Ovary (tissue), 9 donors: ENCODE data around the gene FBXO44. TPM values are rescaled to one million over a fixed set of nuclear protein-coding genes. Genes with fewer than 3 reads are reported as not detected.

Experiments used
- DNase-seq, 5 donors: peaks; one replicate each; pipeline ENCODE4 v3.0.0-alpha.2; 2019 to 2020
- H3K27ac ChIP-seq, 2 donors: fragments of 200-600 bp; one replicate each; pipeline versions ENCODE4 v1.5.1 to v1.8.0; 2019 to 2022
- H3K27me3 ChIP-seq: fragments of 200-600 bp; one replicate; pipeline ENCODE4 v1.8.0; 2022
- H3K36me3 ChIP-seq: fragments of 200-600 bp; sonication (generic); one replicate; pipeline ENCODE4 v1.5.1; 2019
- H3K4me1 ChIP-seq: one replicate; pipeline ENCODE4 v1.8.1; 2013; ENCODE audit warnings: mild to moderate bottlenecking, moderate library complexity; ENCODE audit not compliant: insufficient read depth
- H3K4me3 ChIP-seq: fragments of 200-600 bp; sonication (generic); one replicate; pipeline ENCODE4 v1.5.1; 2017
- H3K9me3 ChIP-seq, 2 donors: fragments of 200-600 bp in 1 of 2; sonication (generic) in 1 of 2; one replicate each; pipeline versions ENCODE4 v1.5.1 to v1.8.1; 2013 to 2019; ENCODE audit warnings: mild to moderate bottlenecking in 1 of 2, moderate library complexity in 1 of 2
- CTCF ChIP-seq, 3 donors: fragments of 450-650 bp in 2 of 3; fragments of 200-600 bp in 1 of 3; IDR thresholded peaks; one replicate each; pipeline versions ENCODE4 v1.5.1 to v1.8.0; 2016 to 2022; ENCODE audit warnings: antibody characterized with exemption in 3 of 3, mild to moderate bottlenecking in 1 of 3
- EP300 ChIP-seq: sonication (generic); formaldehyde crosslinking; IDR thresholded peaks from one replicate; pipeline ENCODE4 v1.6.1; 2017; ENCODE audit warnings: antibody characterized with exemption
- POLR2A ChIP-seq: fragments of 450-650 bp; IDR thresholded peaks from one replicate; pipeline ENCODE4 v1.6.1; 2017; ENCODE audit warnings: antibody characterized with exemption, mild to moderate bottlenecking, moderate library complexity
- WGBS, 3 donors: extraction: QIAGEN DNeasy Blood & Tissue Kit in 1 of 3; methylation state at CpG; one replicate each; pipeline versions ENCODE4 v1.1.5 to v1.1.7; 2013 to 2017; 5-methylcytosine and 5-hydroxymethylcytosine counted together
- intact Hi-C, 4 donors: fragments of 100-400 bp; cut with DNase I; formaldehyde crosslinking; loops; one replicate each; pipeline versions ENCODE4 v1.11.0 to v1.15.1; 2022 to 2023
- polyA plus RNA-seq, 2 donors: library from polyadenylated mRNA; stranded (reverse); fragments of 200-250 nt in 1 of 2; fragments of 350-450 nt in 1 of 2; fragmentation: Illumina TruSeq in 1 of 2; extraction: RNeasy Lipid Tissue Mini Kit (QIAGEN cat#74804) in 1 of 2; gene quantifications; one replicate each; pipeline ENCODE4 v1.2.3, GENCODE V29; 2013 to 2014
- total RNA-seq, 7 donors: library from RNA; depleted of rRNA in 2 of 7; stranded (reverse); fragments of >200 nt in 2 of 7; fragmentation: NEBNext Ultra II Directional in 3 of 7; extraction: Animal tissue kit (Norgen Biotek cat#: 25700) in 3 of 7; gene quantifications; one replicate each; pipeline versions ENCODE4 v1.1.0 to v1.2.4, GENCODE V29; 2016 to 2023
- donor health status: DM: no; HTN: no; CAD: no; lungs with moderate emphysema.
- donor health status: DM: no; HTN: no; CAD: no.
- donor health status: Bipolar disorder and iron deficiency.
- donor health status: DM: yes; HTN: yes; CAD: no.
- donor health status: DM: no; HTN: no; CAD: no.
- donor health status: DM: yes; HTN: yes; CAD: no.

FBXO44 gene
- total and polyA plus RNA-seq, 9 donors, result 4.2 to 20.8 (median 17.5) TPM

DNA sequence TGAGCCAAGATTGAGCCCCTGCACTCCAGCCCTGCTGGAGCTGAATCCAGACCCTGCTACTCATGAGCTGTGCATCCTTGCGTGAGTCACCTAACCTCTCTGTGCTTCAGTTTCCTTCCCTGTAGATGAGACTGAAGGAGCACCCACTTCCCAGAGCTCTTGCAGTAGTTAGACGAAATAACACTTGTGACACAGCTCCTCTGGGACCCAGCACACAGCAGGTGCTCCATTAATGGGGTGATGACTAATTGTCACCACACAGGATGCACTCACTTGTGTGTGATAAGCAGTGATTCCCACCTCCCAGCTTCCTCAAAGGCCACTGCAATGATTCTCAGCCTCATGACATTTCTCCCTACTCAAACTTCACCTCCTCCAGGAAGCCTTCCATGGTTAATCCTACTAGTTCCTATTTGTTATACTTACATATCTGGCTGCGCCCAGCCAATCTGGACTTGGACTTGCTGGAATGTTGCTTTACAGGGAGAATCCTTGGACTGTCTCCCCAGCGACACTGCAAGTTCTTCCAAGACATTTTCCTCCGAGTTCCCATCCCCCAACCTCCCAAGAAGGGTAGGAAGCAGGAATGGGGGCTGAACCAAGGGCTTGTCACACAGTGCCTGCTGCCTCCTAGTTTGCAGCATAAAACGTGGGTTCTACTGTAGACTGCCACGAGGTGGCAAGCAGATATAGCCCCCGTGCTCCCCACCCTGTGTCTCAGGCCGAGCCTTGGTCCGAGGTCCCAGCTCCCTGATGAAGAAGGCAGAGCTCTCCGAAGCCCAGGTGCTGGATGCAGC lies 54.1 kb downstream of the FBXO44 start:
- Histone ChIP-seq H3K36me3 (no peaks in the 10 kb centered on the region), H3K4me3 (no peak overlapping the region), H3K27me3 (no peaks in the 10 kb centered on the region), H3K9me3 (no peaks in the 10 kb centered on the region), H3K27ac (no peak overlapping the region), H3K4me1 (no peaks in the 10 kb centered on the region)
- TF ChIP-seq CTCF (IDR thresholded peaks at IDR 0.05) (no peak), POLR2A (no peak), EP300 (no peak)
- no peak for DNase-seq
- intact Hi-C loops, result no loop called here
- 62 to 75% (median 66%) methylated on average over 11 of the region's 11 CpGs for WGBS, 3 donors

DNA sequence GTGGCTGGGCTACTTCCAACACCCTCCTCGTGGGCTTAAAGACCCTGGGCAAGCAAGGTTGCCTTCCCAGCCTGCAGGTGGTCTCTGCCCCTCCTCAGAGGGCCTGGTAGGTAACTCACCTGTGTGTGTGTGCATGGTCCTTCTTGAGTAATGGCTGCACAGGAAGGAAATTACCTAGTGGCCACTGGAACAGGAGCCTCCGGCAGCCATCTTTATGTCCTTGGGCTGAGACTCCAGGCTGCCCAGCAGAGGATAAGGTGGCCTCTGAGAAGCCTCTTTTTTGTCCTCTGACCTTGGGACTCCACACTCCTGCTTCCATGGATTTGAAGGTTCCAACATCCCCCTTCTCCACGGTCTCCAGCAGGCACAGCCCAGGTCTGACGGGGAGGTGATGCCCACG lies 56.8 kb downstream of the FBXO44 start:
- 86 to 95% (median 89%) methylated on average over 5 of the region's 5 CpGs for WGBS, 3 donors
- intact Hi-C loops, result loop anchor here in 1 of 4 donors (10.0 kb wide), 1 partner anchor 57 kb away; the partner anchor contains the start of genes FBXO2 and FBXO44
- H3K27me3 ChIP-seq, result no peaks in the 10 kb centered on the region
- no peak overlapping the region for H3K4me3 ChIP-seq
- H3K36me3 ChIP-seq, result no peaks in the 10 kb centered on the region
- no peak for TF ChIP-seq POLR2A
- no peak for TF ChIP-seq CTCF (IDR thresholded peaks at IDR 0.05)
- no peak for TF ChIP-seq EP300
- no peaks in the 10 kb centered on the region for H3K4me1 ChIP-seq
- DNase-seq, result no peak
- no peak overlapping the region for H3K27ac ChIP-seq
- no peaks in the 10 kb centered on the region for H3K9me3 ChIP-seq

GRCh38 chr1:11712285-11712684 lies 57.6 kb downstream of the FBXO44 start:
- no peaks in the 10 kb centered on the region for H3K9me3 ChIP-seq
- no peaks in the 10 kb centered on the region for H3K27me3 ChIP-seq
- no peaks in the 10 kb centered on the region for H3K4me1 ChIP-seq
- intact Hi-C loops, result loop anchor here in 1 of 4 donors (10.0 kb wide), 1 partner anchor 57 kb away; the partner anchor contains the start of genes FBXO2 and FBXO44
- H3K36me3 ChIP-seq, result no peaks in the 10 kb centered on the region
- TF ChIP-seq CTCF (IDR thresholded peaks at IDR 0.05) (no peak), EP300 (no peak), POLR2A (no peak)
- no peak overlapping the region for H3K27ac ChIP-seq
- H3K4me3 ChIP-seq, result no peak overlapping the region
- 86 to 89% (median 89%) methylated on average over 8 of the region's 8 CpGs for WGBS, 3 donors
- no peak for DNase-seq

Other genes with a start within 250 kb of the FBXO44 start
- gene DISP3, start 175.7 kb upstream of the FBXO44 start, total RNA-seq, result under 1 TPM in 3 of 7 donors, not detected in 4; 0.18 to 0.36 (median 0.28) TPM
- gene DISP3, start 175.7 kb upstream of the FBXO44 start, polyA plus RNA-seq, result under 1 TPM in 1 of 2 donors, not detected in 1; 0.08 TPM
- 10 to 100 TPM in 1 of 7 donors, 1 to 10 TPM in 6; 1.3 to 17.6 (median 3.1) TPM for gene FBXO2, start 448 bp upstream of the FBXO44 start, total RNA-seq
- 1 to 10 TPM in 1 of 2 donors, under 1 TPM in 1; 0.50 to 1.5 TPM for gene FBXO2, start 448 bp upstream of the FBXO44 start, polyA plus RNA-seq
- gene FBXO6, start 9.3 kb downstream of the FBXO44 start, total RNA-seq, result 10 to 100 TPM in 1 of 7 donors, 1 to 10 TPM in 6; 5.2 to 11.8 (median 6.3) TPM
- gene FBXO6, start 9.3 kb downstream of the FBXO44 start, polyA plus RNA-seq, result 1 to 10 TPM; 3.0 to 7.3 TPM
- 10 to 100 TPM; 21.1 to 35.9 (median 27.8) TPM for gene MAD2L2, start 26.3 kb downstream of the FBXO44 start, total RNA-seq
- 10 to 100 TPM; 13.0 to 34.6 TPM for gene MAD2L2, start 26.3 kb downstream of the FBXO44 start, polyA plus RNA-seq
- under 1 TPM in 5 of 7 donors, not detected in 2; under 0.01 to 0.33 (median 0.05) TPM for gene DRAXIN, start 36.8 kb downstream of the FBXO44 start, total RNA-seq
- under 1 TPM; 0.01 to 0.12 TPM for gene DRAXIN, start 36.8 kb downstream of the FBXO44 start, polyA plus RNA-seq
- 10 to 100 TPM; 24.5 to 53.2 (median 31.1) TPM for gene AGTRAP, start 81.3 kb downstream of the FBXO44 start, total RNA-seq
- gene AGTRAP, start 81.3 kb downstream of the FBXO44 start, polyA plus RNA-seq, result 10 to 100 TPM in 1 of 2 donors, 1 to 10 TPM in 1; 5.9 to 38.2 TPM
- 1 to 10 TPM in 3 of 7 donors, under 1 TPM in 3, not detected in 1; 0.48 to 1.8 (median 1.1) TPM for gene C1orf167, start 107.3 kb downstream of the FBXO44 start, total RNA-seq
- 1 to 10 TPM in 1 of 2 donors, not detected in 1; 4.4 TPM for gene C1orf167, start 107.3 kb downstream of the FBXO44 start, polyA plus RNA-seq
- gene MTHFR, start 151.1 kb downstream of the FBXO44 start, total RNA-seq, result 100 to 1,000 TPM in 1 of 7 donors, 10 to 100 TPM in 6; 41.2 to 161 (median 56.7) TPM
- 10 to 100 TPM; 13.1 to 25.0 TPM for gene MTHFR, start 151.1 kb downstream of the FBXO44 start, polyA plus RNA-seq
- gene CLCN6, start 151.3 kb downstream of the FBXO44 start, total RNA-seq, result 10 to 100 TPM; 11.7 to 39.7 (median 32.1) TPM
- gene CLCN6, start 151.3 kb downstream of the FBXO44 start, polyA plus RNA-seq, result 10 to 100 TPM; 14.6 to 16.7 TPM
- 1 to 10 TPM in 2 of 7 donors, under 1 TPM in 2, not detected in 3; 0.83 to 2.5 (median 1.2) TPM for gene NPPA, start 192.9 kb downstream of the FBXO44 start, total RNA-seq
- under 1 TPM in 1 of 2 donors, not detected in 1; 0.86 TPM for gene NPPA, start 192.9 kb downstream of the FBXO44 start, polyA plus RNA-seq
- gene NPPB, start 204.1 kb downstream of the FBXO44 start, total RNA-seq, result not detected
- under 1 TPM in 1 of 2 donors, not detected in 1; 0.22 TPM for gene NPPB, start 204.1 kb downstream of the FBXO44 start, polyA plus RNA-seq